Activated CD8-positive, alpha-beta memory T cell treated with anti-CD3 and anti-CD28 coated beads for 36 hours (primary cell): ENCODE measurements around the gene LITAF. TPM values are rescaled to one million over a fixed set of nuclear protein-coding genes. Genes with fewer than 3 reads are reported as not detected.
"Not testable (repeated sequence)": the region's sequence is repeated elsewhere in the genome, so short reads cannot be mapped to it uniquely, and the experiment has no call there.

Experiments
- CTCF ChIA-PET: fragments of 350-600 bp; sonication (Branson Sonifier 250); formaldehyde crosslinking; loops from one replicate; lab custom pipeline; 2021; ENCODE audit warnings: antibody characterized with exemption; lab: Charles Lee
- POLR2A ChIA-PET: fragments of 350-600 bp; sonication (Branson Sonifier 250); formaldehyde crosslinking; loops from one replicate; lab custom pipeline; 2021; ENCODE audit warnings: antibody characterized with exemption; lab: Charles Lee
- total RNA-seq, 2 experiments: library from RNA; stranded (reverse); gene quantifications; one replicate each; pipeline ENCODE4 v1.2.3, GENCODE V29; 2021

The LITAF gene
- total RNA-seq, 2 experiments from 2014 or later = 178 to 183 TPM

- CTCF ChIA-PET = interaction anchor here (0.7 to 1.3 kb wide), 2 partner anchors 9 to 12 kb away, joined by 3 read pairs; no protein-coding TSS in a partner anchor
- POLR2A ChIA-PET = no interaction called here
Observed at GRCh38 chr16:11520442-11520841, 66.3 kb downstream of the LITAF start.

GRCh38 chr16:11517961-11518360, 68.8 kb downstream of the LITAF start:
- CTCF ChIA-PET = interaction anchor here (1.5 to 1.6 kb wide), 2 partner anchors 12 to 14 kb away, joined by 3 to 5 read pairs; no protein-coding TSS in a partner anchor
- POLR2A ChIA-PET = no interaction called here

GRCh38 chr16:11515540-11516430, 70.9 kb downstream of the LITAF start:
- CTCF ChIA-PET = interaction anchor here (1.3 kb wide), 1 partner anchor 16 kb away, joined by 6 read pairs; no protein-coding TSS in a partner anchor
- POLR2A ChIA-PET = no interaction called here

GRCh38 chr16:11514283-11514682, 72.4 kb downstream of the LITAF start:
- CTCF ChIA-PET = no interaction called here
- POLR2A ChIA-PET = no interaction called here

GRCh38 chr16:11513366-11513765, 73.4 kb downstream of the LITAF start:
- POLR2A ChIA-PET, CTCF ChIA-PET: not testable (repeated sequence)

- CTCF ChIA-PET = interaction anchor here (1.2 kb wide), 1 partner anchor 9 kb away, joined by 3 read pairs; no protein-coding TSS in a partner anchor
- POLR2A ChIA-PET = no interaction called here
Observed at GRCh38 chr16:11511801-11512200, 74.9 kb downstream of the LITAF start.

- ChIA-PET CTCF (interaction anchor here (1.2 kb wide), 1 partner anchor 10 kb away, joined by 3 read pairs; no protein-coding TSS in a partner anchor), POLR2A (no interaction called here)
Observed at GRCh38 chr16:11511328-11511727, 75.4 kb downstream of the LITAF start.

GRCh38 chr16:11510178-11510973, 76.3 kb downstream of the LITAF start:
- ChIA-PET CTCF (no interaction called here), POLR2A (no interaction called here)

- ChIA-PET POLR2A (no interaction called here), CTCF (no interaction called here)
Observed at GRCh38 chr16:11507991-11508390, 78.7 kb downstream of the LITAF start.

GRCh38 chr16:11507350-11507749, 79.4 kb downstream of the LITAF start:
- CTCF ChIA-PET = no interaction called here
- POLR2A ChIA-PET = no interaction called here

GRCh38 chr16:11506741-11507305, 79.9 kb downstream of the LITAF start:
- POLR2A ChIA-PET = no interaction called here
- CTCF ChIA-PET = interaction anchor here (1.7 kb wide), 1 partner anchor 10 kb away, joined by 3 read pairs; no protein-coding TSS in a partner anchor

- POLR2A ChIA-PET = not testable (repeated sequence)
- CTCF ChIA-PET = interaction anchor here (0.6 kb wide), 1 partner anchor 100 kb away, joined by 3 read pairs; no protein-coding TSS in a partner anchor
Observed at GRCh38 chr16:11504261-11504660, 82.5 kb downstream of the LITAF start.

GRCh38 chr16:11503566-11503965, 83.2 kb downstream of the LITAF start:
- CTCF ChIA-PET = no interaction called here
- POLR2A ChIA-PET = no interaction called here

- ChIA-PET CTCF (no interaction called here), POLR2A (no interaction called here)
Observed at GRCh38 chr16:11502239-11502638, 84.5 kb downstream of the LITAF start.

GRCh38 chr16:11501632-11502031, 85.1 kb downstream of the LITAF start:
- CTCF ChIA-PET = no interaction called here
- POLR2A ChIA-PET = no interaction called here

- ChIA-PET POLR2A (no interaction called here), CTCF (interaction anchor here (0.5 kb wide), 1 partner anchor 389 kb away, joined by 3 read pairs; no protein-coding TSS in a partner anchor)
Observed at GRCh38 chr16:11500700-11501346, 85.9 kb downstream of the LITAF start.

- ChIA-PET POLR2A (no interaction called here), CTCF (no interaction called here)
Observed at GRCh38 chr16:11499295-11500089, 87.2 kb downstream of the LITAF start.

- ChIA-PET CTCF (no interaction called here), POLR2A (no interaction called here)
Observed at GRCh38 chr16:11498683-11499082, 88.0 kb downstream of the LITAF start.
